ENCODE results near the gene BCKDHA. TPM values are rescaled to one million over a fixed set of nuclear protein-coding genes. Genes with fewer than 3 reads are reported as not detected.
"Not testable (repeated sequence)": the region's sequence is repeated elsewhere in the genome, so short reads cannot be mapped to it uniquely, and the experiment has no call there.

BCKDHA gene
- total RNA-seq, 2 donors from 2014 or later: 17.3 to 20.4 TPM

DNA sequence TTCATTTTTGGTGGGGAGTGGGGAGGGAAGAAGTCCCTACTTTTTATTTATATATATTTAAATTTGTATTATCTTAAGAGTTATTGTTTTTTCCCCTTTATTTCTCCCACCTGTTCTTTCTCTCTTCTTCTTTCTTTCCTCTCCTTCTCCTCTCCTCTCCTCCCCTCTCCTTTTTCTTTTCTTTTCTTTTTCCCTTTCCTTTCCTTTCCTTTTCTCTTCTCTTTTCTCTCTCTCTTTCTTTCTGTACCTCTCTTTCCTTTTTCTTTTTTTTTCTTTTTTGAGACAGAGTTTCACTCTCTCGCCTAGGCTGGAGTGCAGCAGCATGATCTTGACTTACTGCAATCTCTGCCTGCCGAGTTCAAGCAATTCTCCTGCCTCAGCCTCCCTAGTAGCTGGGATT is 1.9 kb downstream of the BCKDHA start:
- ATAC-seq: no peak
- DNase-seq: no peak
- intact Hi-C loops (cut with DNase I, micrococcal nuclease): no loop called here

DNA sequence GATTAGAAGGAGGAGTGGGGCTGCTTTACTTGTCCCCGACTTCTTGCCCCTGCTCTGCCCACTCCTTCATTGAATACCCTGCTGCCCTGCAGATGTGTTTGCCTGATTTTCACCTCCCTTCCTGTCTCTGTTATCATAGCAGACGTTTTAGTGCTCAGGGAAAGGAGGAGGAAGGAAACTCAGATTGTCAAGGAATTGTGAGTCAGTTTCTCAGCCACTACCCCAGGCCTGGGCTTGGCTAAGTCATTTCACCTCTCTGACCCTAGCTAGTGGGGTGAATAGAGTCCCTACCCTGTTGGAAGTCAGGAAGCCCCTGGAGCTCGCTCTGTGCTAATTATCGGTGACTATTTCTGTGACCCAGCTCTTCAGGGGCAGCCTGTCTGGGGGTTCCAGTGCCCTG is 3.9 kb downstream of the BCKDHA start:
- ATAC-seq (no peak), DNase-seq (no peak)
- intact Hi-C loops (cut with DNase I, micrococcal nuclease): no loop called here

DNA sequence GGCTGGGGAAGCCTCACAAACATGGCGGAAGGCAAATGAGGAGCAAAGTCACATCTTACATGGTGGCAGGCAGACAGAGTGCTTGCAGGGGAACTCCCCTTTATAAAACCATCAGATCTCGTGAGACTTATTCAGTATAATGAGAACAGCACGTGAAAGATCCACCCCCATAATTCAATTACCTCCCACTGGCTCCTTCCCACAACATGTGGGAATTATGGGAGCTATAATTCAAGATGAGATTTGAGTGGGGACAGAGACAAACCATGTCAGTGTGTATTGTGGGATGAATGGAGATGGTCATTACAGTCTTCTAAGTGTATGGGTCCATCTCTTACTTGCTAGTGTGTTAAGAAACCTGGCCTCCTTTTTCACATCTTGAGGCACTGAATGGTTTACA is 4.4 kb downstream of the BCKDHA start:
- no peak for DNase-seq
- intact Hi-C loops (cut with DNase I, micrococcal nuclease): no loop called here
- ATAC-seq: no peak

DNA sequence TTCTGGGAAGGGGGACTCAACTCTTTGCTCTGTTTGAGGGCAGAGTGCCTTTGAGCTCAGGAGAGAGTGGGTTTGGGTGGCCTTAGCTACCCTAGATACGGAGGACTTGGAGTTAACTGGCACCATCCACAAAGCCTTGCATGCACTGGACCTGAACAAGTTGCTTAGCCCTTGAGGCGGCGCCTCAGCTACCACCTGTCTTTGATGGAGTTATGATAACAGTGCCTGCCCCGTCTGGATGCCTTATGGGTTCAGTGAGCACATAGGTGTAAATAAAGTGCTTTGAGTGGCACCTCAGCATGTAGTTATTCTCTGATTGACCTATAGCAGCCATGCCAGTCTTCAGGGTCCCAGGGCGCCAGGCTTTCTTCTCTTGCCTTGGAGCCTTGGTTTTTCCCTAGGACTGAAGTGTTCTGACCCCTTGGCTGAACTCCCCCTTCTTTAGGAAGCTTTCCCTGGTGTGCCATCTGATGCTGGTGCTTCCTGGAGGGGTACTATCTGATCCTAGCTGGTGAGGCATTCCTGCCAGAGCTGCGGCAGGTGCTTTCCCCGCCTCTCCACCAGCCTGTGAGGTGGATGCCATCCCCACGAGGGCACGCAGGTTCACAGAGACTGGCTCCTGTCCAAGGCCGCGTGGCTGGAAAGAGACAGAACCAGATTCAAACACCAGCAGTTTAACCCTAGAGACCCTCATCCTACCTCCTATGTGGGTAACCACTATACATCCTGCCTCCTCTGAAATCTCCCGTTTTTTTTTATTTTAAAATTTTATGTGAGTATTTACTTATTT is 5.8 kb downstream of the BCKDHA start:
- no peak for ATAC-seq
- intact Hi-C loops (cut with DNase I, micrococcal nuclease): no loop called here
- no peak for DNase-seq

- DNase-seq (no peak), ATAC-seq (no peak)
- intact Hi-C loops (cut with DNase I, micrococcal nuclease): no loop called here
These were observed 8.2 kb downstream of the BCKDHA start for GRCh38 chr19:41405776-41406175.

DNA sequence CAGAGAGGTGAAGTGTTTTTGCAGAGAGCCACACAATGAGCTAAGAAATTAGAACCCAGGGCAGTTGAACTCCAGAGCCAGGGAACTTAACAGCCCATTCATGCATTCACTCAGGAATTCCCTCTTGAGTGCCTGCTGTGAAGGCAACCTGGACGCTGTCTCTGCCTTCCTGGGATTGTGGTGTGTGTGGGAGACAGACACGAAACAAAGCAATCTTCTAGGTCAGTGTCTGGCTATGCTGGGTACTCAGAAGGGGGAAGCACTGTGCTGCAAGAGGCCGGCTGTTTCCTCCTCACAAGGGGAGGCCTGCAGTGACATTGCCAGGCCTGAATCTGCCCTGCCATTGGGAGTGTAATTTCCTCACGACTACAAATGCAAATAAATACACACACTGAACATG is 9.7 kb downstream of the BCKDHA start:
- ATAC-seq: peak; percentile 69
- DNase-seq: peak in 1 of 2 donors; percentile 32
- intact Hi-C loops (cut with DNase I, micrococcal nuclease): no loop called here

DNA sequence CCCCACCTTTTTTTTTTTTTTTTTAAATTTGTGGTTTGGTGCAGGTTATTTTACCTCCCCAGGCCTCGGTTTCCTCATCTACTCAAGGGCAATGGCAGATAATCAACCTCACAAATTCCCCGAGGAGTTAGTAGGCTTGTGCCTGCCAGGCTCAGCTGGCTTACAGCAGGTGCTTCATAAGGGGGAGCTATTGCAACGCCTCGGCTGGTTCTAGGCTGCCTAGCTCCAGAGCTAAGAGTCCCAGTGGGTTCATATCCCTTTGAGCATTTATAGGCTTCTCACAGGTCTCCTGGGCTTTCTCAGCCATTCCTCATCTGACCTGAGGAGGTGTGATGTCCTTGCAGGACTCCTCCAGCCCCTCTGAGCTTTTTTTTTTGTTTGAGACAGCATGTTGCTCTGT is 10.6 kb downstream of the BCKDHA start:
- DNase-seq (no peak), ATAC-seq (peak; percentile 74)
- intact Hi-C loops (cut with DNase I, micrococcal nuclease): no loop called here

DNA sequence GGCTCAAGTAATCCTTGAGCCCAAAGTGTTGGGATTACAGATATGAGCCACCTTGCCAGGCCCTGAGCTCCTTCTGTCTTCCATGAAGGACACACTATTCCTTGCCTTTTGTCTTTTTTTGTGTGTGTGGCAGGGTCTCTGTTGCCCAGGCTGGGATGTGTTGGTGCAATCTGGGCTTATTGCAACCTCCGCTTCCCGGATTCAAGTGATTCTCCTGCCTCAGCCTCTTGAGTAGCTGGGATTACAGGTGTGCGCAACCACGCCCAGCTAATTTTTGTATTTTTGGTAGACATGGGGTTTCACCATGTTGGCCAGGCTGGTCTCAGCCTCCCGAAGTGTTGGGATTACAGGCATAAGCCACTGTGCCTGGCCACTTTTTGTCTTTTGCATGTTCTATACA is 11.2 kb downstream of the BCKDHA start:
- ATAC-seq; intact Hi-C loops (cut with DNase I, micrococcal nuclease); DNase-seq: not testable (repeated sequence)

- ATAC-seq (peak; percentile 79), DNase-seq (peak in 1 of 2 donors; percentile 28)
- intact Hi-C loops (cut with DNase I, micrococcal nuclease): no loop called here
These were observed 11.7 kb downstream of the BCKDHA start for GRCh38 chr19:41409288-41409687.

DNA sequence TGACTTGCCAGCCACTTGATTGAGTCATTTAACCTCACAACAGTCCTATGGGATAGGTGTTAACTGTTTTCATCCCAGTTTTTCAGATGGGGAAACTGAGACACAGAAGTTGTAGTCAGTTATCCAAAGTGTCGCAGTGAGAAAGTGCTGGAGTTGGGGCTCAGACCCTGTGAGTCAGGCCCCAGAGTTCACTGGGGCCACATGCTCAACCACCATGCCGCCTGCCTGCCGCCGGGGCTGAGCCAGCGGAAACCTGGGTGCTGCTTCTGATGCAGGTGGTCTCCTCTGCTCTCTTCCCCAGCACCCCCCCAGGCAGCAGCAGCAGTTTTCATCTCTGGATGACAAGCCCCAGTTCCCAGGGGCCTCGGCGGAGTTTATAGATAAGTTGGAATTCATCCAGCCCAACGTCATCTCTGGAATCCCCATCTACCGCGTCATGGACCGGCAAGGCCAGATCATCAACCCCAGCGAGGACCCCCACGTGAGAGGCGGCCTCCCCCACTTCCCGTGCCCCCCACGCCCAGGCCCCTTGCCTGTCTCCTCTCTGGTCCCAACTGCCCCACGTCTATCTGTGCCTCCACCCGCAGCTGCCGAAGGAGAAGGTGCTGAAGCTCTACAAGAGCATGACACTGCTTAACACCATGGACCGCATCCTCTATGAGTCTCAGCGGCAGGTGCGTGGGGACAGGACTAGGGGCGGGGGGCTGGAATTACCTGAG is 12.9 kb downstream of the BCKDHA start:
- intact Hi-C loops (cut with DNase I, micrococcal nuclease): no loop called here
- no peak for ATAC-seq
- DNase-seq: no peak

GRCh38 chr19:41411100-41411967 is 13.7 kb downstream of the BCKDHA start:
- no peak for DNase-seq
- intact Hi-C loops (cut with DNase I, micrococcal nuclease): no loop called here

DNA sequence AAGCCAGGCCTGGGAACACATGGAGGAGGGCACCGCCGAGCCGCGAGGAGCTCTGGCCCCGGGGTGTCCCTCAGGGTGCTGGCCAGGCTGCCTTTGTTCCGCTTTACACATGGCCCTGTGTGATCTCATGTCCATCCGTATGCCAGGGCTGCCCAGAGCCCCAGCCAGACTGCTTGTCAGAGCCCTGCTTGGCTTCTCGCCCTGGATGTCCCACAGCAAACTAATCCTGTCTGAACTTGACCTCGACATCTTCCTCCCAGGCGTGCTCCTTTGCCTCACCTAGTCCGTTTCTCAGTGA is 14.3 kb downstream of the BCKDHA start:
- ATAC-seq (no peak), DNase-seq (no peak)
- intact Hi-C loops (cut with DNase I, micrococcal nuclease): no loop called here

More at GRCh38 chr19:41411100-41411967, 13.7 kb downstream of the BCKDHA start:
- ATAC-seq: no peak

DNA sequence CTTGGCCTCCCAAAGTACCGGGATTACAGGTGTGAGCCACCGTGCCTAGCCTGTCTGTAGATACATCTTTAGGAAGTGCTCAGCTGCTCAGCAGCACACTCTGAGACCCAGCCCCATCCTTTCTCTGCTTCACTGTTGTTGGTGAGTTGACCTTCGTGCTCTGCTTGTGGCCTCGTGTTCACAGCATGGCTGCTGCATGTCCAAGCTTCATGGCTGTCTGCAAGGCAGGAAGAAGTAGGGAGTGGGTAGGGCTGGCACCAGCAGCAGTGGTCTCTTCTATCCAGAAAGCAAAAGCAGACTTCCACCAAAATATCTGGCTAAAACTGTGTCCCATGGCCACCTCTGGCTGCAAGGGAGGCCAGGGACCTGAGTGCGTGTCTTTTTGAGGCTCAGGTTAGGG is 15.3 kb downstream of the BCKDHA start:
- ATAC-seq: no peak
- no peak for DNase-seq
- intact Hi-C loops (cut with DNase I, micrococcal nuclease): no loop called here

- DNase-seq (no peak), ATAC-seq (no peak)
- intact Hi-C loops (cut with DNase I, micrococcal nuclease): no loop called here
These were observed 16.3 kb downstream of the BCKDHA start for GRCh38 chr19:41413947-41414346.

- intact Hi-C loops (cut with DNase I, micrococcal nuclease): no loop called here
- DNase-seq (no peak), ATAC-seq (no peak)
These were observed 16.8 kb downstream of the BCKDHA start for GRCh38 chr19:41414461-41414860.

DNA sequence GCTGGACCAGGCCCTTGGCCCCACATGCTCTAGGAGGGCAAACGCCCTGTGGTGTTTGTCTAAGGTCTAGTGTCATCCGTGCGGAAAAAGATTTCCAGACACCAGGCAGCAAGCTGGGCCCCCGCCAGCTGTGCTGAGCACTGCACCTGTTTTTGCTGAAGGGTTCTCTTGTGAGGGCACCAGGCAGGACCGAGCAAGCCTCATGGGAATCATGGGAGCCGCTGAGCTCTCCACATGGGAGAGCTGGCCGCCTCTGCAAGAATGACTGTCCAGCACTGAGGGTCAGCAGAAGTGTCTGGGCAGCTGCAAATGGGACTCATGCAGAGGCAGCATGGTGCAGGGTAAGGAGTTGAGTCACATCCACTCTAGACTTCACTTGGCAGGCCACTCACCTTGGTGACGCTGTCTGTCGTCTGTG is 17.5 kb downstream of the BCKDHA start:
- intact Hi-C loops (cut with DNase I, micrococcal nuclease): no loop called here
- ATAC-seq (peak; percentile 13), DNase-seq (peak in 1 of 2 donors; percentile 40)

- intact Hi-C loops (cut with DNase I, micrococcal nuclease): no loop called here
- ATAC-seq (peak; percentile 91), DNase-seq (peak; percentile 90 to 96)
These were observed 18.6 kb downstream of the BCKDHA start for GRCh38 chr19:41416194-41416674.

DNA sequence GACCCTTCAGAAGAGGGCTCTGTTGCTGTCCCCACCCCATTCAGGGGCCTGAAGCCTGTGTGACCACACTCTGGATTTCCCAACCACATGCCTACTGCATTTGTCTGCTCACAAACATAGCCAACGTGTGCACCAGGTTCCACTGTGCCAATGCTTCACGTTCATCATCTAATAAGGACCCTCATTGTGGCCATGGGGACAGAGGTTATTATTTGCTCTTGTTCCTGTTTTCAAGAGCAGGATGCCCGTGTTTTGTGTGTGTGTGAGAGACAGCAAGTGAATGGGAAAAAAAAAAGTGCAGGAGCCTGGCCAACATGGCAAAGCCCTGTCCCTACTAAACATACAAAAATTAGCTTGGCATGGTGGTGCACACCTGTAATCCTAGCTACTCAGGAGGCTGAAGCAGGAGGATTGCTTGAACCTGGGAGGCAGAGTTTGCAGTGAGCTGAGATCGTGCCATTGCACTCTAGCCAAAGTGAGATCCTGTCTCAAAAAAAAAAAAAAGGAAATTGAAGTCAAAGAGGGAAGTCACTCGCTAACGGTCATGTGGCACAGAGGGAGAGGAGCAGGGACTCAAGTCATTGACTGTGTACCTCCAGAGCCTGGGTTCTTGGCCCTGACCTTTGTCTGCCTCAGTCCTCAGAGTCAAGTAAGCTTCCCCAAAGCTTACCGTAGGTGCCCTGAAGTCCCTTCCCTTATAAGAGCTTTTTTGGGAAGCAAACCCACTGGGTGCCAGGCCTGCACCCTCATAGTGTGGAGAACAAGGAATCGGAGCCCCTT is 22.7 kb downstream of the BCKDHA start:
- ATAC-seq (no peak), DNase-seq (no peak)
- intact Hi-C loops (cut with DNase I, micrococcal nuclease): no loop called here

- DNase-seq (peak; percentile 76 to 78), ATAC-seq (peak; percentile 70)
- intact Hi-C loops (cut with DNase I, micrococcal nuclease): no loop called here
These were observed 23.7 kb downstream of the BCKDHA start for GRCh38 chr19:41421314-41421713.

All from left colon (tissue), 2 donors.